NCI-H2196 treated with DMSO at 0.1 percent for 48 hours (cell line): ENCODE measurements around the gene UBE2L6.
"Not testable (repeated sequence)": the region's sequence is repeated elsewhere in the genome, so short reads cannot be mapped to it uniquely, and the experiment has no call there.

Experiments
- DNase-seq: peaks from one replicate; lab custom pipeline; 2025; ENCODE audit not compliant: unreplicated experiment; lab: John Stamatoyannopoulos, UW

Gene UBE2L6

GRCh38 chr11:57566905-57567514 lies 462 bp downstream of the UBE2L6 start:
- no peak for DNase-seq

DNA sequence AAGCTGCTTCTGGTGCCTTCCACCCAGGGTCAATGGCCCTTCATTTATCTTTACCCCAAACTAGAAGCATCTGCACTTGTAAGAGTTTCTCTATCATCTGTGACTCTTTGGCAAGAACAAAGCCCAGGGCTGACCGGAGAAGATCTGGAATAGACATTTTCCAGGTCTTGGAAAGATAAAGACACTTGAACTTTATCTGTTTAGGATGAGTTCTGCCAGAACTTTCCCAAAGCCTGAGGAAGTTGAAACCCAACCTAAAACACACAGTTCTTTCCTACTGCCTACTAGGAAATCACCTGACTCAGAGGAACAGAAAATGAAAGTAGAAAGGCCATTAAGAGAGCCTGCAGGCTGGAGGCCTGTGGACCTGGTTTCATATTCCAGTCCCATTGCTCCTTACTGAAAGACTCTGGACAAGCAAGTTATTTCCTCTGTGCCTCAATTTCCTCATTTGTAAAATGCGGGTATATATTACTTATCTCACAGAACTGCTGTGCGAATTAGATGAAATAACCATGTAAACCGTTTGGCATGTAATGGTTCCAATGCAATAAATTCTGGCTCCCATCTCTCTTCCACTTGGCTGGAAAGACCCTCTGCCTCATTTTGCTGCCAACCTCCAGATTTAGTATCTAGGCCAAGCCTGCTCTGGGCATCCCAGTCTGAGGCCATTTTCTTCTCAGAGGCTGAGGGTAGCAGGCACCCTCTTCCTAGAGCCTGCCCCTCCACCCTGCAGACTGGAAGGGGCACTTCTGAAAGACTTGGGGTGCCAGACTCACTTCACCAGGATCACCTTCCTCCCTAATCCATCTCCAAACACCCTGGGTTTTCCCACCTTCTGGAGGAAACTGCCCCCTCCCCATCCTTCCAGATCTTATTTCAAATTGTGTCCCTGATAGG lies 1.2 kb downstream of the UBE2L6 start:
- DNase-seq, result peak; percentile 79

DNA sequence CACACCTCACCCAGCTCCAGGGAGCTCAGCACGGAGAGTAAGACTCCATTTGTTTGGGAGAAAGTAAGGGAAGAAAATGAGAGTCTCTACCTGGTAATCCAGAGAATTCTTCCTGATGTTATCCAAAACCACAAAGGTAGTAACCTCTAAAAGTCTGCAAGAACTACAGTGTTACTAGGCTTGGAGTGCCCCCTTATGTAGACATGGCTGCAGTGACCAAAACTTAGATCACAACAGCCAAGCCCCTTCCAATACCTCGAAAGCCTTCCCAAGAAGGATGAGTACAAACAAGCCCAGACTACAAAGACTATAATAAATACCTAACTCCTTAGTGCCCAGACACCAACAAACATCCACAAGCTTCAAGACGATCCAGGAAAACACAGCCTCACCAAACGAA lies 4.9 kb downstream of the UBE2L6 start:
- no peak for DNase-seq

DNA sequence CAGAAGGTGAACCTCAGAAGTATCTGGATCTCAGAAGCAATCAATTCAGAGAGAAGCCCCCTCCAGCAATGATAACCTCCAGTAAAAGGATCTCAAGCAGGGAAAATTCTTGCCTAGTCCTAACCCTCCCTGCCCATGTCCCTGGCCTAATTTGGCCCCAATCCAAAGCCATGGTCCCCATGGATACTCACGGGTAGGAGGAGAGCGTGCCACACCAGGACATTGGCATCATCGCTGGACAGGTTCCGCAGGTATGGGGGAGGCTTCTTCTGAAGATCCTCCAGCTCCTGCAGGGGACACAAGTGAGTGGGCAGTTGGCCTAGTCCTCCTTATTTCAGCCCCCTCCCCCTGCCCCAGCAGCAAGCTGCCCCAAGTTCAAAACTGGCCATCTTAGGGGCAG lies 7.3 kb downstream of the UBE2L6 start:
- DNase-seq, result no peak

DNA sequence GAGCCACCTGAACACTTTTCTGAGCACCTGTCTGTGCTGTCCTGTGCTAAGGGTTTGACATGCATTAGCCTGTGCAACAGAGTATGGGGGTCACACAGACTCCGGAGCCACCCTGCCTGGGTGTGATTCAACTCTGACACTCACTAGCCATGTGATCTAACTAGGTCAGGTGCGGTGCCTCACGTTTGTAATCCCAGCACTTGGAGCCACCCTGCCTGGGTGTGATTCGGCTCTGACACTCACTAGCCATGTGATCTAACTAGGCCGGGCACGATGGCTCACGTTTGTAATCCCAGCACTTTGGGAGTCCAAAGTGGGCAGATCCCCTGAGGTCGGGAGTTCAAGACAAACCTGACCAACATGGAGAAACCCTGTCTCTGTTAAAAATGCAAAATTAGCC lies 11.4 kb downstream of the UBE2L6 start:
- DNase-seq, result no peak

GRCh38 chr11:57555393-57555792 lies 12.1 kb downstream of the UBE2L6 start:
- DNase-seq, result no peak

- no peak for DNase-seq
These were observed 15.0 kb downstream of the UBE2L6 start for GRCh38 chr11:57552479-57552878.

DNA sequence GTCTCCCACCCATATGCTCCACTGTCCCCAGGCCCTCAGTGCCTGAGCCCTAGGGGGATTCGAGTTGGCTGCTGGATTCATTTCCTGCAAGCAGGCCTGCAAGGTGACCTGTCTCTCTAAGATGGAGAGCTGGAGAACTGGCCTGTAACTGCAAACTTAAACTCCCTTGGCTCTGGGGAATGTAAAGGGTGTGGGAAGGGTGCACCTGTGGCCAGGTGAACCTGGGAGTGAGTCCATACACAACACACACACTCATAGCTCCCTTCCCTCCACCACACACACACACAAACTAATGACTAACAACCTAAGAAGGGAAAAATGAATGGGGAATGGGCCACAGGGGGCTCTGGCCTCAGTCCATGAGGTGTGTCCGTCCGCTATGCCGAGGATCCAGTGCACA lies 15.5 kb downstream of the UBE2L6 start:
- DNase-seq, result no peak

DNA sequence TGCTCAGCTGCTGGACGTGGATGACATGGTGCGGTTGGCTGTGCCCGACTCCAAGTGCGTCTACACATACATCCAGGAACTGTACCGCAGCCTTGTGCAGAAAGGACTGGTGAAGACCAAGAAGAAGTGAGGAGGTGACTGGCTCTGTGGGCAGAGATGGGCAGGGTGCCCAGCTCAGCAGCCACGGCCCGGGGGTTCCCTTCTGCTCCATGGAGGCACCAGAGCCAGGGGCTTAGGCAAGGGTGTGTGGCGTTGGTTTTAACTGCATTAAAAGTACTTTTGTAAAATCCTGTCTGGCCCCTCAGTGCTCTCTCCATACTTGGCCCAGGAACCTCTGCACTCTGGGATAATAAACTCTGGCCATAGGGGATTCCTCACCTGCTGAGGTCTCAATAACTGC lies 17.5 kb downstream of the UBE2L6 start:
- no peak for DNase-seq

DNA sequence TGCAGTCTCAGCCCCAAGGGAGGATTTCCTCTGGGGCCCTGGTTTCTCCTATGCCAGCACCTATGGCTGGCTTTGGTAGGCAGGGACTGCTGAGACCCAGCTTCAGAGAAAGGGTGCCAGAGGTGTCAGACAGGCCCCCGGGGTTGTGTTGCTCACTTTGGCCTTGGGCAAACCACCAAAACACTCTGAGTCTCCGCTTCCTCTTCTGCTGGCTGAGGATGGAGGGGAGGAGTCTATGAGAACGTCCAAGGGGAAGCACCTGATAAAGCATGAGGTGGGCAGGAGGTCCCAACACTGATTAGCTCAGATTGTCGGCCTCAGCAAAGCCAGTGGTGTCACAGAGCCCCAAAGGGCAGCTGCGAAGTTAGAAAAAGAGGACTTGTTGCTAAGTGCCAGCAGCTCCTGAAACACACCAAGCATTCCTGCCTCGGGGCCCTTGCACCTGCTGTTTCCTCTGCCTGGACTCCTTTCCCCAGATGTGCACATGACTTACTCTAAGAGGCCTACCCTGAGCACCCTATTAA lies 19.6 kb downstream of the UBE2L6 start:
- DNase-seq, result no peak

DNA sequence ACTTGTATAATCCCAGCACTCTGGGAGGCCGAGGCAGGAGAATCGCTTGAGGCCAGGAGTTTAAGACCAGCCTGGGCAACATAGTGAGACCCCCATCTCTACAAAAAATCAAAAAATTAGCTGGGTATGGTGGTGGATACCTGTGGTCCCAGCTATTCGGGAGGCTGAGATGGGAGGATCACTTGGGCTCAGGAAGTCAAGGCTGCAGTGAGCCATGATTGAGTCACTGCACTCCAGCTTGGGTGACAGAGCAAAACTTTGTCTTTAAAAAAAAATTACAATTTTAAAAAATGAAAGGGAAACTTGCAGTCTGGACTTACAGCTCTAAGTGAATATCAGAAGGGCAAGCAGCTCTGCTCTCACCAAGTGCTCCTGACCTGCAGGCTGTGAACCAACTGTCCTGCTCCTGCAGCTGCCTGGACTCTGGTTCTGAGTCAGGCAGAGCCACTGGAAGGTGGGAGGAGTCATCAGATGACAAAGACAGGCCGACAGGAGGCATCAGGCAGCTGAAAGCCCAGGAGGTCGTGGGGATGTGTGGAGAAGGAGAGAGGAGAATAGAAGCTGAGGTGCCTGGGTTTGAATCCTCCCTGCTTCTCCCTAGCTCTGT lies 20.5 kb downstream of the UBE2L6 start:
- DNase-seq, result no peak

DNA sequence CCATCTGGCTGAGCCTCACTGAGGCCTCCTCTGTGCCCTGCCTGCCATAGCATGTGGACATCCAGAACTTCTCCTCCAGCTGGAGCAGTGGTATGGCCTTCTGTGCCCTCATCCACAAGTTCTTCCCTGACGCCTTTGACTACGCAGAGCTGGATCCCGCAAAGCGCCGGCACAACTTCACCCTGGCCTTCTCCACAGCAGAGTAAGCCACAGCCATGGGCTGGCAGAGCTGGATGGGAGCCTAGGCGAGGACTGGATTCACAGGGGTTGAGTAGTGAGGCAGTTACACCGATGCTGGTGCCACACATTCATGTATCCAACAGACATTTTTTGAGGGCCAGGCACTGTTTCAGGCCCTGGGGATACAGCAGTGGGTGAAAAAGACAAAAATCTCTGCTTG lies 21.0 kb downstream of the UBE2L6 start:
- no peak for DNase-seq

- DNase-seq, result no peak
These were observed 21.6 kb downstream of the UBE2L6 start for GRCh38 chr11:57545883-57546282.

GRCh38 chr11:57544566-57544965 lies 22.9 kb downstream of the UBE2L6 start:
- DNase-seq, result no peak

DNA sequence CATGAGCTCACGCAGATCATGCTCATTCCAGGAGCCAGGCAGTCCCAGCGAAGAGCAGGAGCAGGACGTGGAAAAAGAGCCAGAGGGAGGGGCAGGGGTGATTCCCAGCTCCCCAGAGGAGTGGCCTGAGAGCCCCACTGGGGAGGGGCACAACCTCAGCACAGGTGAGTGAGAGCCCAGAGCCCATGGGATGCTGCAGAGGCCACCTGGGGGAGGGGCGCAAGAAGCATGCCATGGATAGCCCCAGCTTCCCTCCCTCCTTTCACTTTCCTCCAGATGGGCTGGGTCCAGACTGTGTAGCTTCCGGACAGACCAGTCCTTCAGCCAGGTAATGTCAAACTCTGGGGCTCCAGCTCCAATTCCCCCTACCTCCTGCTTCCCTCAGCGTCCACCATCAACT lies 23.9 kb downstream of the UBE2L6 start:
- no peak for DNase-seq

- no peak for DNase-seq
These were observed 24.9 kb downstream of the UBE2L6 start for GRCh38 chr11:57542582-57542981.

DNA sequence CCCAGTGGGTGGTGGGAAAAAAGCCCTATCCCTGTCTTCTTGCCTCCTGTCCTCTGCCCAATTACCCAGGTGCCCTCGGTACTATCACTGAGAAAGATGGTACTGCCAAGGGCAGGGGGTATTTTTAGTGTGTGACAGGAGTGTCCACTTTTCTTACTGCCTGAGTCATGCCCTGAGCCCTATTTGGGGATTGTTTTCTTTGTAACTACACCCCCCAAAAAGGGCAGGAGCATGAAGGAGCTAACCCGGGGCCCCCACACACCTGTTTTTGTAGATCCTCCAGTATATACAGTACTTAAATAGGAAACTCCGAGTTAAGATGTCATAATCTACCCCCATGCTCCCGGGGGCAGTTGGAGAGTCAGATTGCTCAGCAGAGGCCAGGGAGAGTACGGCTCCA lies 26.3 kb downstream of the UBE2L6 start:
- no peak for DNase-seq

- no peak for DNase-seq
These were observed 28.1 kb downstream of the UBE2L6 start for GRCh38 chr11:57539342-57539741.

DNA sequence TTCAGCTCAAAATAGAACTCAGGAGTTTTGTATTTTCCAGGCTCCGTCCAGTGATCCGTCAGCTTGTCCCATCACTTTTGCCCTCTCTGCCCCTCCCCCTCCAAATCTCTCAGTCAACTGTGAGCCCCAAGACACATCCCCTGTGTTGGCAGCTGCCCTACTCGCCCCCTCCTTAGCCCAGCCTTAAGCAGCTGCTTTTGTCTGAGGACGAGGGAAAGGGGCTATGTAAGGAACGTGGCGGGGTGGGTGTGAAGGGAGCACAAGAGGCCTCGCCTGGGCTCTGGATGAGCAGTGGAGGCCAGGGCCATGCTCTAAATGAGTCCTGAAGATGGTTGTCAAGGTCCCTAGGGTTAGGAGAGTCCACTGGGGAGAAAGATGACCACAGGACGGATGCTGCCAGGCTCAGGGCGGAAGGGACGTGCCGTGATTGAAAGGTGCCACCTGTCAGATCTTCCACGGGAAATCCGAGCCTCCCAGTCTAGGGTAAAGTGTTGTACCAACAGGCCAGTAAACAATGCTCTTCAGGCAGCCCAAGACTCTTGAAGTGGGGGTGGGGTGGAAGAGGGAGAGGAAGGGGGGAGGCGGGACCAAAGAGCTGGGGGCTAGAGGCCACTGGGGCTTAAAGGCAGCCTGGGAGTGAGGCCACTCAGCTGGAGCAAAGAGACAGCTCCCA lies 30.4 kb downstream of the UBE2L6 start, which contains the start of gene SMTNL1:
Gene SMTNL1 (plus strand): TSS at position 649 of the 673 bp plus-strand sequence. CDS start 5,048 bp downstream, outside the sequence.
- no peak for DNase-seq

- DNase-seq, result not testable (repeated sequence)
These were observed 33.0 kb downstream of the UBE2L6 start for GRCh38 chr11:57534449-57534848.
